Measurements from ENCODE around the gene PPP6R3. TPM values are rescaled to one million over a fixed set of nuclear protein-coding genes. Genes with fewer than 3 reads are reported as not detected.

The PPP6R3 gene
- total RNA-seq, 1 experiment from 2014 or later = 171 TPM

DNA sequence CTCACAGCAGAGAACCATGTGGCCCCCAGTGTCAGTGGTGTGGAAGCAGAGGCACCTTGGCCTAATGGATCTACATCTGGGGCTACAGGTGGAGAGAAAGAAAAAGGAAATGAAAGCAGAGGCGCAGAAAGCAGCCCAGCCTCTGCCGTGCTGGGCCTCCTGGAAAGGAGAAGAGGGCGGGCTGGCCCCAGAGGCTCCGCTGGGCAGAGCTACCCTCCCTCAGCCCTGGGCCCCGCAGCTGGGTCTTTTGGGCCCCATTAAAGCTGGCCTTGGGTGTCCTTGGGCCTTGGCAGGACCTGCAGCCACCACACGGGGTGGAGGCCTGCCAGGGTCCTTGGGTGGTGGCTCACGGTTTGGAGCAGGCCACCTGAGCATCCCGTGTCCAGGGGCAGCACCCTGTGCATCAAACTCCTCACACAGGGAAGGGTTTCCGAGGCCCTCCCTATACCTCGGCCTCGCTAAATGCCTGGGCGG lies 192.2 kb downstream of the PPP6R3 start:
- no peaks in the 10 kb centered on the region for H3K36me3 ChIP-seq (ENCODE audit: low read depth, low read length)
- POLR2A ChIA-PET (ENCODE audit: unreplicated experiment) = no interaction called here
- no peak overlapping the region for H3K27ac ChIP-seq (ENCODE audit: low read length)
- no peaks in the 10 kb centered on the region for H3K4me1 ChIP-seq (ENCODE audit: insufficient read depth, low read length)
- H3K4me2 ChIP-seq (ENCODE audit: low read length) = no peak overlapping the region
- BruUV-seq (replicated peaks) = no TSS peak
- DNase-seq = no peak
- peaks cover 1% of the 10 kb centered on the region; the same call in 1 of the 2 replicates for H3K27me3 ChIP-seq (ENCODE audit: low read length)
- intact Hi-C loops (cut with micrococcal nuclease) = no loop called here
- no peak overlapping the region for H2AFZ ChIP-seq (ENCODE audit: low read length)
- no peaks in the 10 kb centered on the region for H3K79me2 ChIP-seq (ENCODE audit: low read length)
- ATAC-seq = no peak
- no peaks in the 10 kb centered on the region for H3K9me2 ChIP-seq (replicated peaks; ENCODE audit: low read length)
- no peaks in the 10 kb centered on the region for H3K9me3 ChIP-seq (ENCODE audit: low read length)
- H3K9ac ChIP-seq (ENCODE audit: low read length) = no peak overlapping the region
- H3K4me3 ChIP-seq (ENCODE audit: low read length) = no peak overlapping the region
- no peaks in the 10 kb centered on the region for H4K20me1 ChIP-seq (ENCODE audit: low read length)
- TF ChIP-seq EZH2phosphoT487 (IDR thresholded peaks at IDR 0.05; ENCODE audit: borderline replicate concordance, low read length) = no peak
- TF ChIP-seq, protein P1, sequence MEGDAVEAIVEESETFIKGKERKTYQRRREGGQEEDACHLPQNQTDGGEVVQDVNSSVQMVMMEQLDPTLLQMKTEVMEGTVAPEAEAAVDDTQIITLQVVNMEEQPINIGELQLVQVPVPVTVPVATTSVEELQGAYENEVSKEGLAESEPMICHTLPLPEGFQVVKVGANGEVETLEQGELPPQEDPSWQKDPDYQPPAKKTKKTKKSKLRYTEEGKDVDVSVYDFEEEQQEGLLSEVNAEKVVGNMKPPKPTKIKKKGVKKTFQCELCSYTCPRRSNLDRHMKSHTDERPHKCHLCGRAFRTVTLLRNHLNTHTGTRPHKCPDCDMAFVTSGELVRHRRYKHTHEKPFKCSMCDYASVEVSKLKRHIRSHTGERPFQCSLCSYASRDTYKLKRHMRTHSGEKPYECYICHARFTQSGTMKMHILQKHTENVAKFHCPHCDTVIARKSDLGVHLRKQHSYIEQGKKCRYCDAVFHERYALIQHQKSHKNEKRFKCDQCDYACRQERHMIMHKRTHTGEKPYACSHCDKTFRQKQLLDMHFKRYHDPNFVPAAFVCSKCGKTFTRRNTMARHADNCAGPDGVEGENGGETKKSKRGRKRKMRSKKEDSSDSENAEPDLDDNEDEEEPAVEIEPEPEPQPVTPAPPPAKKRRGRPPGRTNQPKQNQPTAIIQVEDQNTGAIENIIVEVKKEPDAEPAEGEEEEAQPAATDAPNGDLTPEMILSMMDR (conservative IDR thresholded peaks at IDR 0.05; ENCODE audit: low read depth, low read length) = no peak
- no peak for TF ChIP-seq EZH2 (IDR thresholded peaks at IDR 0.05; ENCODE audit: low read length, unreplicated experiment)
- no peaks in the 10 kb centered on the region for H3F3A ChIP-seq (ENCODE audit: low read length, unreplicated experiment)
- CTCF ChIA-PET = no interaction called here

DNA sequence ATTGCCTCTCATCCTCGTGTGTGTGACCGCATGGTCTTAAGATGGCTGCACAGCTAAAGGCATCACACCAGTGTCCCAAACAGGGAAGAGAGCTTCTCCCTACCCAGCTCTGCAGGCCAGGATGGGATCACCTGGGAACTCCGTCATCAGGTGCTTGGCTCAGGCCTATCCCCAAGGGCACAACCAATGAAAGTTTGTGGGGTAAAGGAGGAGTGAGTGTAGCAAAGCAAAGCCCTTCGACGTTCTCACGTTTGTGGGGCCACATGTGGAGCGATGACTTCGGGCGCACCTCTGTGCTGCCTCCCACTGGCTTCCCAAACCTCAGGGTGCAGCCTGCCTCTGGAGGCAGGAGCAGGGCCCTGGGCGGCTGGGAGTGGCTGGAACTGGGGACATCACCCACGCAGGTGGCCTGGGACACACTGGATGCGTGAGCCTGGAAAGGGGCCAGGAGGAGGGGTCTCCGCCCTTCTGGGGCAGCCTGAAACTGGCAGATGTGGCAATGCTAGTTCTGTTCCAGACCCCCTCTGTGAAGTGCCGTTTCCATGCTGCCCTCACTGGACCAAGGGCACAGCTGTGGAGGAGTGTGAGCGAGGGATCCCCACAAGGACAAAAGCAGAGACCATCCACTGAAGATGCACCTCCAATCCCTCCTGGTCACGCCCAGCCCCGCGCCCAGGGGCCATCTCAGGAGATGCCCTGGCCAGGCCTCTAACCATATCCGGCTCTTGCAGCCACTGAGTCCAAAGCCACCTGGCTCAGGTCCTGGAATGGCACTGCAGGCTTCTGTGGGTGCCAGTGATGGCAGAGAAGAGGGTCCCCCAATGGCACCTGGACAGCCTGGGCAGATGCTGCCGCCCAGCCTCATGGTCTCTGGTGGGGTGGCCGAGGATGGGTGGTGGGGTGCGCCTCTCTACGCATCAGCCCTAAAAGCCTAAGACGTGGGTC lies 193.2 kb downstream of the PPP6R3 start:
- CTCF ChIA-PET = no interaction called here
- H3K27me3 ChIP-seq (ENCODE audit: low read length) = no peaks in the 10 kb centered on the region
- no peak for TF ChIP-seq EZH2 (IDR thresholded peaks at IDR 0.05; ENCODE audit: low read length, unreplicated experiment)
- no peak for TF ChIP-seq EZH2phosphoT487 (IDR thresholded peaks at IDR 0.05; ENCODE audit: borderline replicate concordance, low read length)
- TF ChIP-seq, protein P1 (conservative IDR thresholded peaks at IDR 0.05; ENCODE audit: low read depth, low read length) = no peak

DNA sequence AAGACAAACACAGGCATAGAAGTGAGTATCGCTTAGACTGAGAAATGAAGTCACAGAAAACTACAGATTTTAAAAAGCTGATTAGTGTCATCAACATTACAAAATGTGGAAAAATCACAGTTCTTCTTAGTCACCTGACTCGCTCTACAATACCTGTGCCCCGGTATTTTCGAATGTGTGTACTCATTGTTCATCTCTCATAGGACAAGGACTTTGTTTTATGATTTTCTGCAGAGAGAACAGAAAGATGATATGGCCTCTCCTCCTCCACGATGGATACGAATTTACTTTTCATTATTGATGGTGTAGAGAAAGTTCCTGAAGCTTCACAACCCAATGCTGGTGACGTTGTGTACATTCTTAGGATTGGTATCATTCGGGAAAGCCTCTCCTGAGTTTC lies 194.4 kb downstream of the PPP6R3 start:
- CTCF ChIA-PET = no interaction called here

More for the DNA sequence above, 193.2 kb downstream of the PPP6R3 start:
- BruUV-seq (replicated peaks) = no TSS peak
- no peak for ATAC-seq
- Histone ChIP-seq H3K9me2 (replicated peaks; ENCODE audit: low read length) (no peaks in the 10 kb centered on the region), H3K4me2 (ENCODE audit: low read length) (no peak overlapping the region), H3F3A (ENCODE audit: low read length, unreplicated experiment) (no peaks in the 10 kb centered on the region), H4K20me1 (ENCODE audit: low read length) (no peaks in the 10 kb centered on the region), H3K4me3 (ENCODE audit: low read length) (no peak overlapping the region), H3K4me1 (ENCODE audit: insufficient read depth, low read length) (no peaks in the 10 kb centered on the region), H3K9me3 (ENCODE audit: low read length) (no peaks in the 10 kb centered on the region), H3K27ac (ENCODE audit: low read length) (no peak overlapping the region), H3K36me3 (ENCODE audit: low read depth, low read length) (no peaks in the 10 kb centered on the region), H2AFZ (ENCODE audit: low read length) (no peak overlapping the region), H3K9ac (ENCODE audit: low read length) (no peak overlapping the region), H3K79me2 (ENCODE audit: low read length) (no peaks in the 10 kb centered on the region)
- intact Hi-C loops (cut with micrococcal nuclease) = no loop called here
- DNase-seq = no peak
- POLR2A ChIA-PET (ENCODE audit: unreplicated experiment) = interaction anchor here (0.6 kb wide), 1 partner anchor 38 kb away, joined by 3 read pairs; no protein-coding TSS in a partner anchor

More for the DNA sequence above, 194.4 kb downstream of the PPP6R3 start:
- Histone ChIP-seq H3K79me2 (ENCODE audit: low read length) (no peaks in the 10 kb centered on the region), H4K20me1 (ENCODE audit: low read length) (no peaks in the 10 kb centered on the region), H3K9me3 (ENCODE audit: low read length) (no peaks in the 10 kb centered on the region), H3K4me2 (ENCODE audit: low read length) (no peak overlapping the region), H3F3A (ENCODE audit: low read length, unreplicated experiment) (no peaks in the 10 kb centered on the region), H3K9me2 (replicated peaks; ENCODE audit: low read length) (no peaks in the 10 kb centered on the region), H3K27me3 (ENCODE audit: low read length) (no peaks in the 10 kb centered on the region), H3K36me3 (ENCODE audit: low read depth, low read length) (no peaks in the 10 kb centered on the region), H3K27ac (ENCODE audit: low read length) (no peak overlapping the region), H3K4me1 (ENCODE audit: insufficient read depth, low read length) (peaks cover 6% of the 10 kb centered on the region), H3K9ac (ENCODE audit: low read length) (no peak overlapping the region), H2AFZ (ENCODE audit: low read length) (no peak overlapping the region), H3K4me3 (ENCODE audit: low read length) (no peak overlapping the region)
- DNase-seq (no peak), ATAC-seq (no peak)
- no peak for TF ChIP-seq EZH2phosphoT487 (IDR thresholded peaks at IDR 0.05; ENCODE audit: borderline replicate concordance, low read length)
- TF ChIP-seq EZH2 (IDR thresholded peaks at IDR 0.05; ENCODE audit: low read length, unreplicated experiment) = no peak
- TF ChIP-seq, protein P1 (conservative IDR thresholded peaks at IDR 0.05; ENCODE audit: low read depth, low read length) = no peak
- POLR2A ChIA-PET (ENCODE audit: unreplicated experiment) = no interaction called here
- intact Hi-C loops (cut with micrococcal nuclease) = no loop called here
- BruUV-seq (replicated peaks) = no TSS peak

Measured in PC-3 (cell line).